NCI-H748 treated with DMSO at 0.1 percent for 48 hours (cell line): ENCODE data around the gene IRF2.

Experiments
- DNase-seq: peaks from one replicate; lab custom pipeline; 2025; lab: John Stamatoyannopoulos, UW

IRF2 gene

DNA sequence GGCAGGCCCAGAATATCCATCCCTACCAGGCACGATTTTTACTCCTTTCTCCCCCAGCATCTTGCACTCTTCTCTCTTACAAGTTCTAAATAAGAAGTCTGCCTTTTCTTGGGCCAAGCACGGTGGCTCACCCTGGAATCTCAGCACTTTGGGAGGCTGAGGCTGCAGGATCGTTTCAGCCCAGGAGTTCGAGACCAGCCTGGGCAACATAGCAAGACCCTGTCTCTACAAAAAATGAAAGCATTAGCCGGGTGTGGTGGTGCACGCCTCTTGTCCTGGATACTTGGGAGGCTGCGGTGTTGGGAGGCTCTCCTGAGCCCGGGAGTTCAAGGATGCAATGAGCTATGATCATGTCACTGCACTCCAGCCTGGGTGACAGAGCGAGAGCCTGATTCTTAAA, 64.8 kb downstream of the IRF2 start:
- DNase-seq: no peak

DNA sequence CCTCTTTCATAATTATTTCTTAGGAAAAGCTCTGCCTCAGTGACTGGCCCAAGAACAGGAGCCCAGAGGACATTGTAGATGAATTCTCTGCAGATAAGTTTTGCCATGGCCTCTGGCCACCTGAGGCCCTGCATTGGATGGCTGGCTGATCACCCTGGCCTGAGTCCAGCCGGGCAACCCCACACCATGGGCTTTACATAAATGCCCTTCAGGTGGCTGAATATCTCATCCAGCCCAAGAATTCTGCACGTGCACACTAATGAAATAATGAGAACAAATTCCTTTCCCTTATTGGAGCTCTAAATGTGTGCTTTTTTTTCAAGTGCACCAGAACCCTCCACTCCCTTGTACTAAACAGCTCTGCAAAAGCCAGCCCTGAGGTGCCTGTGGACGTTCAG, 65.7 kb downstream of the IRF2 start:
- DNase-seq: no peak

DNA sequence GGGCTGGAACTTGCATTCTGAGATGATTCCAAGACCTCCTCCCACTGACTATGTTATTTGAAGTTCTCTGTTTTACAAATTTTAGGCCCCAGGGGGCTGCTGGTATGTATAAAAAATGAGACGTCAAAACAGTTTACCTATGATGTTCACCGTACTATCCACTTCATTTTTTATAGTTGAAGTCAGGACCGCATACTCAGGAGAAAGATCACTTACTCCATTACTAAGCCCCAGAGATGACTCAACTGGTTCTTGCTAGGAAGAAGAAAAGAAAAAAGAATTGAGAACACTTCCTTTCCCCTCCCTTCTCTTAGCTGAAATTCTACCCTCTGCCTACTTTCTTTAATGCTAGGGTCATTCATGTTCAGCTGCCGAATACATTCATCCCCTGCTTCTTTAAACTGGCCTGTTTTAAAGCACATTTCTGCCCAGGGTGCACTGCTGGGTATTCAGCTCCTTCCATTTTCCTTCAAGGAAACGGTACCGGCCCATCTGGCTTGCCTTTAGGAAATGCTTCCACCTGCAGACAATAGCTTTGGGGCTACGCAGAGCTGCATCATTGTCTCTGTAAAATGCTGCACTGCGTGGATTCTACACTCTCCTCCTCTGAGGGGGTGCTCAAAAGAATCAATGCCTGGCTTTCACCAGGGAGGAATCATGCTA, 66.2 kb downstream of the IRF2 start:
- no peak for DNase-seq

DNA sequence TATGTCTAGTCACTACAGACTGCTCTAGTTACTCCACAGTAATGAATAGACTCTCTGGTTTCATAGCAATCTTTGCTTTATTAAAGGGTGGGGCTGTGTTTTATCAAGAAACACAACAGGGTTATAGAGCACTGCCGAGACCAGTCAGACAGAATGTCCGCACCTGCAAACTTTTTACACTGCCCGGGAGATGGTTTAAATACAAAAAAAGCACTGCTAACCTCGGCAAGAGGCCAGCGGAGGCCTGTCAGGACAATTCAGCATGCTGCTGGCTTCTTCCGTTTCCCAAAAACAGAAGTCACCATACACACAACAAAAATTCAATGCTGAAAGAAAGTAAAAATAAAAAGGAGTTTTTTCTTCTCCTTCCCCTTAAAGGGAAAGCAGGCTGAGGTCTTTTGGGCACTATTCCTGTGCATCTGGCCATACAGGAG, 67.4 kb downstream of the IRF2 start:
- DNase-seq: no peak

DNA sequence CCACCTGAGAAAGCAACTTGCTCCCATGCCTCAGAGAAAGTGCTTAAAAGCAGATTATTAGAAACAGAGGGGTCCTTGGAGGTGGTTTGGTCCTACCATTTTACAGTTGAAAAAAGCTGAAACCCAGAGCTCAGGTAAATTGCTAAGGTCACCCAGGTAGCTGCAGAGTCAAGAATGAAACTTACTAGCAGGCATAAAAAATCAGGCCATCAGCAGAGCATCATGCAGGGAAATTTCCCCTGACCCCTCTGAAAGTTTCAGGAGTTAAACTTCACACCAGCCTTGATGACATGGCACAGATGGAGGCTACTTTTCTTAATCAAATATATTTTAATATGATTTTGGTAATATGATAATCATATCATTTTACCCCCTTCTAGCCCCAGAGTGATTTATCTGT, 70.3 kb downstream of the IRF2 start:
- DNase-seq: no peak

DNA sequence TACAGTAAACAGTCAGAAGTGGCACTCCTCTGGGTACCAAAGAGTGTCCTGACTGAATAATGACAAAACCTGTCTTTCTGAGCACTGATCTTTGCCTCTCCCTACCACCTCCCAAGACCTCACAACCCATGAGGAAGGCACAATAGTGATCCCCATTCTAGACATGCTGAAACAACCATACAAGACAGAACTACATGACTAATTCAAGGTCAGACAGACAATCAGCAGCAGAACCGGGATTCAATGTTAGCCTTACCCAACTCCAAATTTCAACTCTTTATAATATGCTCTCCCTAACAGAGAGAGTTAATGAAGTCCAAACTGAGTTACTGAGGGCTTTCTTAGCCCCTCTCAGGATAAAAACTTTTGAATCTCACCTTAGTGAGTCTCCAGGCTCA, 71.0 kb downstream of the IRF2 start:
- DNase-seq: no peak

DNA sequence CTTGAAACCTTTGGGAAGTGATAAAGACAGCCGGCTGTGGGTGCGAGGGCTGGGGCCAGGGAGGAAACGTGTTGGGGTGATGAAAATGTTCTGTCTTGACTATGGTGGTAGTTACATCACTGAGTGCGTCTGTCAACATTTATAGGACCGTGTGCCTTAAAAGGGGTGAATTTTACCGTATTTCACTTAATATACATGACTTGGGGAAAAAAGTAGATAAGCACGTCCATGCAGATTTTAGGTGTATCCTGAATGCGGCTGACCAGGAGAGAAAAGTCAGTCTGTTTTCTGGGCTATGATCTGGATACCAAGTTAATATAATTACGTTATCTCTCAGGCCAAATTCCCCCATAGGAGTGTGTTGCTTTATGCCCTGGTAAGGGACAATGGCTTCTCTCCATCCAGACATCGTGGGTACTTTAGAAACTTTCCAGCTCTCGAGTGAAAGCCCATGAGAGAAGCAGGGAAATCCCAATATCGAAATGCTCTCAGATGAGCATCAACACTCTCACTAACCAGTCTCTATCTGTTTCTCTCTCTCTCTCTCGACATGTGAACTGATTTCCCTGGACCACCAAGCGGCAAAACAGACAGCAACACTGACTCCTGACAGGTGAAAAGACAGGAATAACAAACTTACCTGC, 71.5 kb downstream of the IRF2 start:
- no peak for DNase-seq

DNA sequence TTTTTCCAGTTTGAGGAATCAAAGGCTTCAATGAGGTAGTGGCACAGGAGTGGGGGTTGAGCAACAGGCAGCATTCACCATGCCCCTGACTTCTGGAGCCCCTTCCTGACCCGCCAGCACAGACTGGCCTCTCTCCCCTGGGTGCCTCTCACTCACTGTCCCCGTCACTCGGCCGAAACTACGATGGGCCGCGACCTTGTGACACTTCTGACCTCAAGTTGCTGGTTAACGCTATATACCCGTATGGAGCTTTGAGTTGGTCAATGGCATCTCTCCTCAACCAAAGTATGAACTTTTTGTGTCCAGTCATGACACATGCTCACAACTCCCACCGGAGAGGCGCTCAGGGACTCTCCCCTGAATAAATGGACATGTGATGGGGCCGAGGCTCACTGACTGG, 72.1 kb downstream of the IRF2 start:
- no peak for DNase-seq

DNA sequence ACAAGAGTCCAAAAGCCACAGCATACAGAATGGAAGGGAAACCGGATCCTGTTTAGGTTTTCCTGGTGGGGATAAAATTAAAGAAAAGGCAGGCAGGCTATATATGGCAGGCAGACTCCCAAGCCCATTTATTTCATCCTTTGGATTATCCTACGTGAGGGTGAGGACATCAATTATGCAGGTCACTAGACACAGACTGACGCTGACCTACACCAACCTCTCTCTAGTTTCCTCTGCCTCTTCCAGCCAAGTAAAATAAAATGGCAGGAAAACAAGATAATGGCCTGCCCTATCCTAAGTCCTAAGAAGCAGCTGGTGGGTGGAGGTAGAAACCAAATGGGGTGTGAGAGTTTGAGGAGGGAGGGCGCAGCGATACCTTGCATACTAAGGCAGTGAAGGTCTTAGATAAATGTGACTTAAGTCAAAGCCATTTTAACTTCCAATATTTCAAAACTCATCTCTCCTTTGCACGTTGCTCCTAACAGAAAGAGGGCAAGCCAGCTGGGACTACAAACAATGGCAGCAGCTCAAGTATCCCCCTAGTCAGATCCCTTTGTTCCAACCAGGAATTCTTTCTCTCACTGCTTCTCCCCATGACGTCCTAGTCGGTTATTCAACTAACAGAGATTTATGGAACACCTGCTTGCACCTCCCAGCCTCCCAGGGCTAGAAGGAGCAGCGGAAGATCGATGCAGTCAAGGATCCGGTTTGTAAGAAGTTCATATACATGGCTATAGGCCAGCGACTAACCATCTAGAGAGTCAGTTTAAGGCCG, 72.8 kb downstream of the IRF2 start:
- no peak for DNase-seq

DNA sequence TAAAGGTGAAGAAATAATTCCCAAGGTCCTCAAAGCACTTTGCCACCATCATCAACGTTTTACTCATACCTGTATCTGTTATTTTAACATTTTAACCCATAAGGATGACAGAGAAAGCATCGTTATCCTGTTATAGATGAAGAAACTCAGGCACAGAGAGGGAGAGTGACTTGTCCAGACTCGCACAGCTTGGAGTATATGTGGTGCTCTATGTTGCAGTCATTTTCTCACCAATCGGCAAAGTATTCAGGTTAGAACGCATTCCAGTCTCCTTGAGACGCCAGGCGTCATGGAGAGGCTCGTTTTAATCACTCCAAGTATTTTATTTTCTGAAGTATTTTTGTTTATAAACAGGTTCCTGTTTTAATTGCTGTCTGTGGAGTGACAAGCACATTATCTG, 73.5 kb downstream of the IRF2 start:
- no peak for DNase-seq

DNA sequence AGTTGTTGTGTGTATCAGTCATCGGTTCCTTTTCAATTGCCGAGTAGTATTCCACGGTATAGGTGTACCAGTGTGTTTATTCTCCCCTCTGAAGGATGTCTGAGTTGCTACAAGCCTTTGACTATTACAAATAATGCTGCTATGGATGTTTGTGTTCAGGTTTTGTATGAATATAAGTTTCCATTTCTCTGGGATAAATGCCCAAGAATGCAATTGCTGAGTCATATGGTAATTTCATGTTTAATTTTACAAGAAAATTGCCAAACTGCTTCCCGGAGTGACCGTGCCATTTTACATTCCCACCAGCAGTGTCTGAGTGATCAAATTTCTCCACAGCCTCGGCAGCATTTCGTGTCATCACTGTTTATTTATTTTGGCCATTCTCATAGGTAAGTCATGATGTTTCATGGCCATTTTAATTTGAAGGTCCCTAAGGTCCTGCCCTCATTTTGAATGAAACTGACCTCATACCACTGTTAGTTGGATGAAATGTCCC, 73.9 kb downstream of the IRF2 start:
- DNase-seq: no peak

DNA sequence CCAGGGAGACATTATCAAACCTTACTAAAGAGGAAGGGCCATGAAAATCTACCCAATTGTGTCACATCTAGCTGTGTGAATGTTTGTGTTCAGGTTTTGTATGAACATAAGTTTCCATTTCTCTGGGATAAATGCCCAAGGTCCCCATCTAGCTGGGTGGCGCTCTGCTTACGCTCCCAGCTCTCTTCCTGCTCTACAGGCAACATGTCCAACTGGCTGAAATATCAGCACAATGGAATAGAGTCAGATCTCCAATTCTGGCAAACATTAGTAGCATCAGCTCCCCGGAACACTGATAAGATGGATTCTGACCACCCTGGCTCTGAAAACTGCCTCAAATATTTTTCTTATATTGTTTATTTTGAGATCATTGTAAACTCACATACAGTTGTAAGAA, 74.8 kb downstream of the IRF2 start:
- DNase-seq: no peak

DNA sequence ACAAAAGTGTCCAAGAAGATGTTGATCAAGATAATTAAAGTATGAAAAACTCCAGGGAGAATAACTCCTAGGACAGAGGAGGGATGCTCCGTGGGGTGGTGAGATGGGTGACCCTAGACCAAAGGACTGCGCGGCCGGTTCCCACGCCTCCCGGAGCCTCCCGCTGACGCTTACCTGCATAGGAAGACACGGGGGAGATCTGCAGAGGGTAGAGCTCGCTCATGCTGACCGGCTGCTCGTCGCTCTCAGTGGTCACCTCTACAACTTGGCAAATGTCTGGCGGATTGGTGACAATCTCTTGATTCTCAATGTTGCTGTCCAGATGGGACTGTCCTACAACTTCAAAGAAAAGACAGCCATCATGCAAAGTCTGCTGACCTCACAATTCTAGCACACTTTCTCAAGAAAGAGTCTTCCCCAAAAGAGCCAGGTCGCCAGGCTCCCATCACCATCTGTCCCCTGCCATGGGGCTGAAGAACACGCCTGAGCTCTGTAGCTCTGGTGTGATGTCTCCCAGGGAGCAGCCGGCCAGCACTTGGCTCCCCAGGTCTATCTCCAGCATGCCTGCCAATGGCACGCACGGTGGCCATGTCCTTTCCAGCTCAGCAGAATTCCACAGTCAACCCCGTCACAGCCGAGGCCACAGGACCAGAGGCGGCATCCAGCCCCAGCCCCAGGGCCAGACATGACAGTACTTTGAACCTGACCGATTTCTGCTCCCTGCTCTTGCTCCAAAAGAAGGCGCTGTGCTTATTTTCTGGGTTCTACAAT, 75.4 kb downstream of the IRF2 start:
- DNase-seq: no peak

DNA sequence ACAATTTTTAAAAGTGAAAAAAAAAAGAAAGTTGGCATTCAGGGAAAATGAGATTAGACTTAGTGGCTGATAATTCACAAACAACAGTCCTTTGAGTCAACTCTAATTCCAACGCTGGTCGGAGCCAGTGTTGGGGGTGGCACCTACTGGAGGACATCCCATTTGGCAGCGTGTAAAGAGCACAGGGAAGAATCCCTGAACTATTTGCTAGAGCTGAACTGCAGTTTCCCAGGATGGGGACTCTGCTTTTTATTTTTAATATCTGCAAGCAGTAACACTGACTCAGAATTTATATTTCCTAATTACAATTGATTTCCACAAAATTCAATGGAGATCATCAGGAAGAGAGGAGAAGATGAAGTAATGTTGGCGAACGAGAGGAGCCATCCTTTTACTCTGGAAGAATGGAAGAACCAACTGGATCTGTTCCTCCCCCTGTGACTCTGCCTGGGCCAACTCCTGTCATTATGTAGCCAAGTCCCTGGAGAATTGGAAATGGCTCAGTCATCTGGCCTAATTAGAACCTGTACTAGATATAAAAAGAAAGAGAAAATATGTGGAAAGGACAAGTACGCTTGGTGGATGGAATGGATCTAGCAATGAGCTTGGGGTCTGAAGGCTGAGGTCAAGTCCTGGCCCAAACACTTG, 76.7 kb downstream of the IRF2 start:
- DNase-seq: no peak

DNA sequence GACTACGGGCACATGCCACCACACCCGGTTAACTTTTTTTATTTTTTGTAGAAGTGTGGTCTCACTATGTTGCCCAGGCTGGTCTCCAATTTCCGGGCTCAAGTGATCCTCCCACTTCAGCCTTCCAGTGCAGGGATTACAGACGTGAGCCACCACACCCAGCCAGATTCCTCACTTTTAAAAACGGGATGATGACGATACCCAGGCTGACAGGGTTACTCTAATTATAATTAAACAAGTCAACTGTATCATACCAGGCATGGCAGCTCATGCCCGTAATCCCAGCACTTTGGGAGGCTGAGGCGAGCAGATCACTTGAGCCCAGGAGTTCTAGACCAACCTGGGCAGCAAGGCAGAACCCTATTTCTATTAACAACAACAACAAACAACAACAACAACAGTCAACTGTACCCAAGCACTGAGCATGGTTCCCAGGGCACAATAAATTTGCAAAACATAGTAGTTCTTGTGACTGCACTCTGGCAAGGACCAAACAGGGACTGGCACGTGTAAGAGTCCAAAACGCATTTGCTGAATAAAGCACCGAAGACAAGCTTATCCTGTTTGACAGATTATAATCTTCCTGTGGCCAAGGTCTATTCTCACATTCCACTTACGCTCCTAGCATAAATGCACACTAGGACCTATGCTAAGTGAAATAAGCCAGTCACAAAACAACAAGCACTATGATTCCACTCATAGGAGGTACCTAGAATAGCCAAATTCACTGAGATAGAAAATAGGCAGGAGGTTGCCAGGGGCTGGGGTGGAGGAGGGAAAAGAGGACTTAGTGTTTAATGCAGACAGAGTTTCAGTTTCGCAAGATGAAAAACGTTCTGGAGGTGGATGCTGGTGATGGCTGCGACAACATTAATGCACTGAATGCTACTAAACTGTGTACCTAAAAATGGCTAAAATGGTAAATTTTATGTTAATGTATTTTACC, 77.5 kb downstream of the IRF2 start:
- DNase-seq: no peak

DNA sequence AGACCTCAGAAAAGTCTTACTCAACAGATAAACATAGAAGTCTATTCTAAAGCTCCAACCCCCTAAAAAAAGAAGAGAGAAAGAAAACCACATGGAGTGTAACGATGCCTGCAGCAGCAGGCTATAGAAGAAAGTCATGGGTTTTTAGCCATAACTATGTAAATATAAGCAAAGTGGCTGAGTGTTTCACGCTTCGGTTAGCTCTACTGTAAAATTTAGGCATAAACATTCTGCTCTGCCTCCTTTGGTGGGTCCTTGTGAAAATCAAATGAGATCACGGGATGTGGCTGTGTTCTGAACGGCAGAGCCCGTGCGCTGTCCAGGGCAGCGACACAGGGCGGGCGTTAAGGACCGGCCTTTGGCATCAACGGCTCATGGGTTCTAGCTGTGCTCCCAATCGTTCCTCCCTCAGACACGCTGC, 78.4 kb downstream of the IRF2 start:
- DNase-seq: no peak

DNA sequence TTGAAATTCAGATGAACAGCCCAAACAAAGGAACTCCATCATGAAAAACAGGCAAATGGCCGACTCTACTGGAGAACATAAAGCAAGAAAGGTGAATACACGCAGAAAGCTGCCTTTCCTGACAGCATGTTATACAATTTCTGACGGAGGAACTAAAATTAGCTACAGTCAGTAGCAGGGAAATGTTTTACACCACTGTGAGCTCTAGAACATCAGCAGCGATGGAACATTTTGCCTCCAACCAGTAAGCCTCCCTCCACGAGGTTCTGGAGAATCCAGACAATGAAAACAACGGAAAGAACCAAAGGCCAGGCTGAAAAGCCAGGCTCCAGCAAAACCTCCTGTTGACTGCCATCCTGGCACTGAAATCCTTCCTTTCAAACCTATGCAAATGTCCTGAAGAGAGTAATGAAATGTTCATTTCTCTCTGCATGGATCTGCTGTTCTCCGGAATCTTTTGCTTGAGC, 78.9 kb downstream of the IRF2 start:
- DNase-seq: no peak

DNA sequence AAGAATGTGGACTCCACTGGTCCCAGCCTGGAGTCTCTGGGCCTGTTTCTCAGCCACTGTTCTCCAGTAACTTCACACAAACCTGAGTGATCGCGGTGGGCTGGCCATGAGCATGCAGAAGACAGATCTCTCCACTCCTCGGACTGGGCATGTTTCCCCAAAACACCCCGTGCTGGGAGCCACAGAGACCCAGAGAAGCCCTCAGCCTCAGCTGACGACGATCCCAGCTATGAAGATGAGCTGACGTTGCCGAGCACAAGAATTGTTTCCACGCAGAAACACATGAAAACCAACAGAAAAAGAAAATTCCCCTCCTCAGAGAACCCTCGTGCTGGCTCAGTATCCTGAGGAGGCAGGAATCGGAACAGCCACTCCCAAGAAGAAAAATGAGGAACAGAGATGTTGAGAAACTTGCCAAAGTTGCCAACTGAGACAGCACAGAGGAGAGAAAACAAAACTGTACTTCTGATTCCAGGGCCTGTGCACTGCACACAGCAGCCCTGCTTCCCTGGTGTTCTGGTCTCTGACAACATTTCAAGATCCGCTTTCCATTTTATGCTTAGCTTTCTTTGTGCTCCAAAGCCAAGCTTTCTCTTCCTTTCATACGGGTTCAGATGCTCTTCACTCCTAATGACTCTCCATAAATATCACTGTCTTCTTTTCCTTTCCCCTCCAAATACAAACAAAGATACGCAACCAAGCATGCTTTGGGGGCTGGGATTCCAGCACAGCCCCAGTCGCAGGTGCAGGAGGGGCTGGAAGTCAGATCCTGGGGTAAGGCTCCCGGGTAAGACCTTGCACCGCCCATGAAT, 81.4 kb downstream of the IRF2 start:
- DNase-seq: no peak

DNA sequence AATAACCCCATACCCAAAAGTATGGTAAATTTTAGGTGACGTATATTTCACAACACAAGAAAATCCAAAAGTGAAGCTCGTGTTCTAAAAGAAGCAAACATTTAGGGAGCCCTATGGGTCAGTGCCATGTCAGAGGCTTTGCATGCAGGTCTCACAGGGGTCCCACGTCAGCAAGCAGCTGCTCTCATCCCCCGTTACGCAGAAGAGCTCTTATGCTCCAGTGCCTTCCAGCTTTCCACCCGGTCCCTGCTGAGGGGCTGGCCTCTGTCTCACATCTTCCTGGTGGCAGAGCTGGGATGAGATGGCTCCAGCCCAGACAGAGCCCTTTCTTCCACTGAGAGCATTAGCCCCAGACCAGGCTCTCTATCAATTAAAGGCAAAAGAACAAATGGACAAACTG, 82.0 kb downstream of the IRF2 start:
- no peak for DNase-seq
